ENCODE measurements around the gene SPN. TPM values are rescaled to one million over a fixed set of nuclear protein-coding genes. Genes with fewer than 3 reads are reported as not detected.

SPN gene
- total RNA-seq, 1 donor from 2014 or later, result 0.63 TPM

- no peak for DNase-seq (ENCODE audit: low spot score in 2 of 2, unreplicated experiment in 2 of 2)
- Mint-ChIP-seq H3K27me3 (ENCODE audit: low read depth) (no peaks in the 10 kb centered on the region), H3K27ac (no peak overlapping the region), H3K4me1 (peaks cover 18% of the 10 kb centered on the region), H3K4me3 (no peak overlapping the region), H3K36me3 (peaks cover 44% of the 10 kb centered on the region), H3K9me3 (peaks cover 7% of the 10 kb centered on the region)
- no peak for TF ChIP-seq CTCF (IDR thresholded peaks at IDR 0.05; ENCODE audit: unreplicated experiment)
Measured at GRCh38 chr16:29697391-29697790, 34.3 kb downstream of the SPN start.

- Mint-ChIP-seq H3K27ac (no peak overlapping the region), H3K4me3 (no peak overlapping the region), H3K4me1 (peaks cover 22% of the 10 kb centered on the region), H3K36me3 (peaks cover 41% of the 10 kb centered on the region), H3K27me3 (ENCODE audit: low read depth) (no peaks in the 10 kb centered on the region), H3K9me3 (peaks cover 7% of the 10 kb centered on the region)
- no peak for TF ChIP-seq CTCF (IDR thresholded peaks at IDR 0.05; ENCODE audit: unreplicated experiment)
- DNase-seq (ENCODE audit: low spot score in 2 of 2, unreplicated experiment in 2 of 2), result no peak
Measured at GRCh38 chr16:29698042-29698441, 35.0 kb downstream of the SPN start.

DNA sequence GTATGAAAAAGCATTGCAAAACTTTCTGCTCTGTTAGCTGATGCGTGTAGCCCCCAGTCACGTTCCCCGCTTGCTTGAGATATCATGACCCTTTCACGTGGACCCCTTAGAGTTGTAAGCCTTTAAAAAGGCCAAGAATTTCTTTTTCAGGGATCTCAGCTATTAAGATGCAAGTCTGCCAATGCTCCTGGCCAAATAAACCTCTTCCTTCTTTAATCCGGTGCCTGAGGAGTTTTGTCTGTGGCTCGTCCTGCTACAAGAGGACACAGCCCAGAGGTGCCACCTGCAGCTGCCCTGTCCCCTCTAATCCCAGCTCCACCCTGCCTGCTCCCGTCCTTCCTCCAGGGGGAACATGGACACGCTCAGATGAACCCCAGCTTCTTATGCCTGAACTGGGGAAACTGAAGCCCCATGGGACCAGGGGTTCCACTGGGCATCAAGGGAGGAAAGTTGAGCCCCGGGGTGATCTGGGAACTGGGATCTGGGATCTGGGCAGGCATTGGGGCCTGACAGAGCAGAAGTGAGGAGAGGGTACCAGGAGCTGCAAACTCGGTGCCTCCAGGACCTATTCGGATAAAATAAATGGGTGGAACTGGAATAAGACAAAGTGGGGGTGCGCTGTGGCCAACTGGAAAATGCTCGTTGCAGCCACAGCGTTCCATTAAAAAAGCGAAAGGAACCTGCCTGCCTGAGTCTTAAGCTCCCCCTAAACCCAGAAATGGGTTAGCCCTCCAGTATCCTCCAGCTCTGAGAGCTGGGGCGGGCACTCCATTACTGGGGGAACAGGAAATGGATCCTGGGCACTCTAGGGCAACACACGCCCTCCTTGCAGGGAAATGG, 35.7 kb downstream of the SPN start:
- Mint-ChIP-seq H3K27ac (peak overlapping the region; percentile 59), H3K4me3 (no peak overlapping the region), H3K27me3 (ENCODE audit: low read depth) (no peaks in the 10 kb centered on the region), H3K36me3 (peaks cover 41% of the 10 kb centered on the region), H3K9me3 (peaks cover 7% of the 10 kb centered on the region), H3K4me1 (peaks cover 22% of the 10 kb centered on the region)
- no peak for DNase-seq (ENCODE audit: low spot score in 2 of 2, unreplicated experiment in 2 of 2)
- no peak for TF ChIP-seq CTCF (IDR thresholded peaks at IDR 0.05; ENCODE audit: unreplicated experiment)

DNA sequence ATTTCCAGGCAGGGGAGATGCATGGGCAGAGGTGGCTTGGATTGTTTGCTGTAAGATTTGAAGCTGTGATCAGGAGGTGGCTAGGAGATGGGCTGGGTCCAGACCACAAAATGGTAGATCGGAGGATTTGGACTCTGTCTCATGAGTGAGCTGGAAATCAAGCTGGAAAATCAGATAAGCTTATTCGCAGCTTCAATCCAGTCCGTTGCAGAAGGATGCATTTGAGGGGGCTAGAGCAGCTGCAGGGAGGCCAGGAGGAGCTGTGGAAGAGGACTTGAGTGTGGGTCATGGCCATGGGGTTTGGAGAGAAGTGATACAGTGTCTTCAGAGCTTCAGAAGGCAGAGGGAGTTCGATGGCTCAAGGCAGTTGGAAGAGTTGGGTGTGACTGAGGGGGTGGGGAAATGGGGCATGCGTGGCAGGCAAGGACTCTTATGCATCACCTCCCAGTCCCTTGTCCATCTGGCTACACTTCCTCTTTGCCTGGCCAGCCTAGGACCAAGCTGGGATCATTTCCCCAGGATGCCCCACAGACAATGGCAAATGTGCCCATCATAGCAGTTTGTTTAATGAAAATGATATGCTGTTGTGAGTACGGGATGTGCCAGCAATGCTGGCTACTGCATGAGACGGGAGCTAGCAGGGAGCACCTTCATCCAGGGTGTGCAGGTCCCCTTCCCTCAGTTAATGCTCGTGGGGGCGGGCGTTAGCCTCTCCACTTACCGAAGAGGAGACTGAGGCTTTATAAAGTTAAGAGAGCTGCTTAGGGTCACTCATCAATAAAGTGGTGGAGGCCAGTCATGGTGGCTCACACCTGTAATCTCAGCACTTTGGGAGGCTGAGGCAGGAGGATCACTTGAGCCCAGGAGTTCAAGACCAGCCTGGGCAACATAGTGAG, 36.5 kb downstream of the SPN start:
- H3K27me3 Mint-ChIP-seq (ENCODE audit: low read depth), result no peaks in the 10 kb centered on the region
- H3K4me1 Mint-ChIP-seq, result peaks cover 22% of the 10 kb centered on the region
- peaks cover 39% of the 10 kb centered on the region for H3K36me3 Mint-ChIP-seq
- no peak for DNase-seq (ENCODE audit: low spot score in 2 of 2, unreplicated experiment in 2 of 2)
- no peak overlapping the region for H3K4me3 Mint-ChIP-seq
- peaks cover 7% of the 10 kb centered on the region for H3K9me3 Mint-ChIP-seq
- TF ChIP-seq CTCF (IDR thresholded peaks at IDR 0.05; ENCODE audit: unreplicated experiment), result no peak
- H3K27ac Mint-ChIP-seq, result peak overlapping the region; percentile 59

- H3K4me3 Mint-ChIP-seq, result no peak overlapping the region
- H3K9me3 Mint-ChIP-seq, result peaks cover 7% of the 10 kb centered on the region
- peaks cover 39% of the 10 kb centered on the region for H3K36me3 Mint-ChIP-seq
- H3K27ac Mint-ChIP-seq, result peak overlapping the region; percentile 39
- peak in 1 of 2 experiments; percentile 72 for DNase-seq (ENCODE audit: low spot score in 2 of 2, unreplicated experiment in 2 of 2)
- H3K27me3 Mint-ChIP-seq (ENCODE audit: low read depth), result no peaks in the 10 kb centered on the region
- peak; percentile 75 for TF ChIP-seq CTCF (IDR thresholded peaks at IDR 0.05; ENCODE audit: unreplicated experiment)
- peaks cover 22% of the 10 kb centered on the region for H3K4me1 Mint-ChIP-seq
Measured at GRCh38 chr16:29700253-29700987, 37.4 kb downstream of the SPN start.
